ENCODE data around the gene FGF6.

GRCh38 chr12:4388662-4389061 is 57.0 kb downstream of the FGF6 start:
- TF ChIP-seq, protein P1, sequence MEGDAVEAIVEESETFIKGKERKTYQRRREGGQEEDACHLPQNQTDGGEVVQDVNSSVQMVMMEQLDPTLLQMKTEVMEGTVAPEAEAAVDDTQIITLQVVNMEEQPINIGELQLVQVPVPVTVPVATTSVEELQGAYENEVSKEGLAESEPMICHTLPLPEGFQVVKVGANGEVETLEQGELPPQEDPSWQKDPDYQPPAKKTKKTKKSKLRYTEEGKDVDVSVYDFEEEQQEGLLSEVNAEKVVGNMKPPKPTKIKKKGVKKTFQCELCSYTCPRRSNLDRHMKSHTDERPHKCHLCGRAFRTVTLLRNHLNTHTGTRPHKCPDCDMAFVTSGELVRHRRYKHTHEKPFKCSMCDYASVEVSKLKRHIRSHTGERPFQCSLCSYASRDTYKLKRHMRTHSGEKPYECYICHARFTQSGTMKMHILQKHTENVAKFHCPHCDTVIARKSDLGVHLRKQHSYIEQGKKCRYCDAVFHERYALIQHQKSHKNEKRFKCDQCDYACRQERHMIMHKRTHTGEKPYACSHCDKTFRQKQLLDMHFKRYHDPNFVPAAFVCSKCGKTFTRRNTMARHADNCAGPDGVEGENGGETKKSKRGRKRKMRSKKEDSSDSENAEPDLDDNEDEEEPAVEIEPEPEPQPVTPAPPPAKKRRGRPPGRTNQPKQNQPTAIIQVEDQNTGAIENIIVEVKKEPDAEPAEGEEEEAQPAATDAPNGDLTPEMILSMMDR (IDR thresholded peaks at IDR 0.05; ENCODE audit: insufficient read depth, low read length), result no peak
- TF ChIP-seq POLR2AphosphoS5 (IDR thresholded peaks at IDR 0.05; ENCODE audit: low read depth) (no peak), REST (IDR thresholded peaks at IDR 0.05; ENCODE audit: insufficient replicate concordance, low read depth) (no peak), SPI1 (IDR thresholded peaks at IDR 0.05; ENCODE audit: borderline replicate concordance, low read depth) (no peak)
